NAMALWA (cell line): ENCODE results near the gene DHRS7B.
"Not testable (repeated sequence)": the region's sequence is repeated elsewhere in the genome, so short reads cannot be mapped to it uniquely, and the experiment has no call there.

Experiments
- DNase-seq: peaks from one replicate; pipeline ENCODE4 v3.0.0-alpha.2; 2015; ENCODE audit warnings: low spot score

DHRS7B gene

GRCh38 chr17:21108651-21109050, 18.1 kb upstream of the DHRS7B start:
- DNase-seq, result no peak

DNA sequence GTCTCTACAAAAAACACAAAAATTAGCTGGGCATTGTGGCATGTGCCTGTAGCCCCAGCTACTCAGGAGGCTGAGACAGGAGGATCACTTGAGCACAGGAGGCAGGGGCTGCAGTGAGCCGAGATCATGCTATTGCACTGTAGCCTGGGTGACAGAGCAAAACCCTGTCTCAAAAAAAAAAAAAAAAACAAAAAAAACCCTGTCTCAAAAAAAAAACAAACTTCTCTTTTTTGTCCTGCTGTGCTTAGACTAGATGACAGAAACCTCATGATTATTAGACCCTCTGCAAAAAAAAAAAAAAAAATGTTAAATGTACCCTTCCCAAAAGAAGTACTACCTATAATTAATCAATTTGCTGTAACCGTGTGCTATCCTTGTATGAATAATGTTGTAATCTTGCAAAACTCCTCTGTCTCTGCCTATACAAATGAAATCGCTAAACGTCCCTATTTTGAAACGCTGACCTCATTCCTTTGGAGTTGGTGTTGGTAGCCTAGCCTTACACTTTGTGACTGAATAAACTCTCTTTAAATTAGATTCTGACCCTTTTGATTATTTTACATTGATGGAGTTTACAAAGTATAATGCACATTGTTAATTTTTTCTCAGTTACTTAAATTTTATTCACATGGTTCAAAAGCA, 13.6 kb upstream of the DHRS7B start:
- DNase-seq, result no peak

GRCh38 chr17:21113716-21114115, 13.0 kb upstream of the DHRS7B start:
- no peak for DNase-seq

DNA sequence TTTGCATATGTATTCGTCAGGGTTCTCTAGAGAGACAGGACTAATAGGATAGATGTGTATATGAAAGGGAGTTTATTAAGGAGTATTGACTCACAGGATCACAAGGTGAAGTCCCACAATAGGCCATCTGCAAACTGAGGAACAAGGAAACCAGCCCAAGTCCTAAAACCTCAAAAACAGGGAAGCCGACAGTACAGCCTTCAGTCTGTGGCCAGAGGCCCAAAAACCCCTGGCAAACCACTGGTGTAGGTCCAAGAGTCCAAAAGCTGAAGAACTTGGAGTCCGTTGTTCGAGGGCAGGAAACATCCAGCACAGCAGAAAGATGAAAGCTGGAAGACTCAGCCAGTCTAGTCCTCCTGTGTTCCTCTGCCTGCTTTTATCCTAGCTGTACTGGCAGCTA, 12.0 kb upstream of the DHRS7B start:
- DNase-seq, result not testable (repeated sequence)

GRCh38 chr17:21119247-21119918, 7.4 kb upstream of the DHRS7B start:
- DNase-seq, result peak; percentile 75

DNA sequence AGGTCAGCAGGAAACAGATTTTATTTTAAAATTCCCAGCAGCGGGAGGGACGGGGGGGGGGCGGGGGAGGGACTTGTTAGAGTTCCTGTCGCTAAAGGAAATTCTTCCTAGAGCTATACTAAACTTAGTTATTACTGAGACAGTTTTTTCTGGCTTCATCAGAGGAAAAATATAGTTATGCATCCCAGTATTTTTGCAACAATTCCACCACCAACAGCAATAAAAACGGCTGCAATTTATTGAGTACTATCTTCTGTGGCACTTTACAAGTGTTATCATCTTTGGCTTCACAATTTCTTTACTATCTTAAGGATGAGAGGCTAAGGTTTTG, 6.9 kb upstream of the DHRS7B start:
- DNase-seq, result no peak

- no peak for DNase-seq
These were observed 2.7 kb upstream of the DHRS7B start for GRCh38 chr17:21124086-21124485.

DNA sequence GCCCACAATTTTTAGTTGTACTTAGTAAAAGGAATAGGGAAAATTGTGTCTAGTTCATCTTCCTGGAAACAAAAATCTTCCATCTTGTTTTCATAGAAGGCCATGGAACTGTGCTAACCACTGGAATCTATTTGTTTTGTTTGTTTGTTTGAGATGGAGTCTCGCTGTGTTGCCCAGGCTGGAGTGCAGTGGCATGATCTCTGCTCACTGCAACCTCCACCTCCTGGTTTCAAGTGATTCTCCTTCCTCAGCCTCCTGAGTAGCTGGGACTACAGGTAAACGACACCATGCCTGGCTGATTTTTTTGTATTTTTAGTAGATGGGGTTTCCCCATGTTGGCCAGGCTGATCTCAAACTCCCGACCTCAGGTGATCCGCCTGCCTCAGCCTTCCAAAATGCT, 2.2 kb upstream of the DHRS7B start:
- DNase-seq, result not testable (repeated sequence)

DNA sequence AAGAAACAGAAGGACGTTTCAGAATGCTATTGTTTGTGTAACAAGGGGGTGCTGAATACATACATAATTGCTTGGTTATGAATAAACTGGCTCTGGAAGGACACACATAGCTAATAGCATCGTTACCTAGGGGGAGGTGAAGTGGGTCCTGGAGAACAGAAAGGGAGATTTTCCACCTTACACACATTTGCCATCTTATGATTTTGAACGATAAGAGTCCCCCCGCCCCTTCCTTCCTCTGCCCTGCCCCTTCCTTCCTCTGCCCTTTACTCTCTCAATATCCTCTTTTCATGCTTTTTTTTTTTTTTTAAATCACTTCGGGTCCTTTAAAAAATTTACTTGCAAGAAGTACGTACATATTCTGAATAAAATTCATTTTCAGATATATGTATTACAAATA, 902 bp upstream of the DHRS7B start:
- DNase-seq, result peak; percentile 34

GRCh38 chr17:21127509-21128077, 829 bp downstream of the DHRS7B start:
- no peak for DNase-seq

GRCh38 chr17:21129023-21129681, 2.4 kb downstream of the DHRS7B start:
- DNase-seq, result no peak

DNA sequence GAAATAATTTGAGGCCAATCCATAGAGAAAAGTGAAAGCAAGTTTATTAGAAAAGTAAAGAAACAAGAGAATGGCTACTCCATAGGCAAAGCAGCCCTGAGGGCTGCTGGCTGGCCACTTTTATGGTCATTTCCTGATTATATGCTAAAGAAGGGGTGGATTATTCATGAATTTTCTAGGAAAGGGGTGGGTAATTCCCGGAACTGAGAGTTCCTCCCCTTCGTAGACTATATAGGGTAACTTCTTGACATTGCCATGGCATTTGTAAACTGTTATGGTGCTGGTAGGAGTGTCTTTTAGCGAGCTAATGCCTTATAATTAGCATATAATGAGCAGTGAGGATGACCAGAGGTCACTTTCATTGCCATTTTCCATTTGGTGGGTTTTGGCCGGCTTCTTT, 4.4 kb downstream of the DHRS7B start:
- no peak for DNase-seq

GRCh38 chr17:21132428-21132827, 5.7 kb downstream of the DHRS7B start:
- no peak for DNase-seq

- DNase-seq, result no peak
These were observed 7.8 kb downstream of the DHRS7B start for GRCh38 chr17:21134559-21134958.

GRCh38 chr17:21140911-21141310, 14.1 kb downstream of the DHRS7B start:
- DNase-seq, result no peak

DNA sequence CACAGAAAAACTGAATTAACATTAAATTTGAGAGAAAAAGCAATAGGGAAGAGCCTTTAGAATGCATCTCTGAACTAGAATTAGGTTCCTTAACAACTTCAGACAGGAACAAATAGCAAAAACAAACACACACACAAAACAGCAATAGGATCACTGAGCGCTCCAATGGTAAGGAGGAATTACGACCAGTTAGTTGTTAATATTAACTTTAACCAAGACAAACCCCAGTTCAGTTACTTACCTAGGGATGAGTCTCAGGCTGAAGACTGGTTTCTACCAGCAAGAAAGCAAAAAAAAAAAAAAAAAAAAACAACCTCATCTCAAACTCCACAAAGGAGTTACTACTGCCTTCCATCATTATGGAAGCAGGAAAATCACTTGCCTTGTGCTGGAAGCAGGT, 14.6 kb downstream of the DHRS7B start:
- no peak for DNase-seq

DNA sequence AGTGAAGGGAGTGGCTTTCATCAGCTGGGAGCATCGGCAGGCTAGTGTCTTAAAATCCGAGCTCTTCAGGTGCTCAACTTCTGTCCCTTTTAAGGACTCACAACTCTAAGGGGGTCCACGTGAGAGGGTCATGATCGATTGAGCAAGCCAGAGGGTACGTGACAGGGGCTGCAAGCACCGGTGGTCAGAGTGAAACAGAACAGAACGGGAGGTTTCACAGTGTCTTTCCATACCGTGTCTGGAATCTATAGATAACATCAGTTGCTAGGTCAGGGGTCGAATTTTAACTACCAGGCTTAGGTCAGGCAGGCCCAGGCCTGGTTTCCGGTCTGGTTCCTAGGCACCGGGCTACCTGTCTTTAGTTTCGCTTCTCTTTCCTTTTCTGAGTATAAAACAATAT, 15.3 kb downstream of the DHRS7B start:
- DNase-seq, result not testable (repeated sequence)

DNA sequence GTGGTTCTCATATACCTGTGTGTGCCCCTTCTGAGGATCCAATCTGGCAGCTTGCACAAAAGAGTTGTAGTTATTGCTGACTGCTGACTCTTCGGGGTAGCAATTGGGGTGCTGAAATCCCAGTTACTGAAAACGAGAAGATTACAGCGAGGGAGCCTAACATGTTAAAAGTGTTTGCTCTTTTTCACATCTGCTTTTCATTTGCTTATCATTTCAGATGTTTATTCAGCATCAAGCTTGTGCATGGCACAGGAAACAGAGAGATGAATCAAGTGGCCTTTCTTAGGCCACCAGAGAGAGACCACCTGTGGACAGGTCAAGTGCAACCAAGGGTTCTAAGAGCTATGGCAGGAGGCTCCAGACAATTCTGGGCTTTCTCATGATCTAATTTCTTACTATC, 16.9 kb downstream of the DHRS7B start:
- DNase-seq, result no peak

GRCh38 chr17:21144299-21144698, 17.5 kb downstream of the DHRS7B start:
- not testable (repeated sequence) for DNase-seq

DNA sequence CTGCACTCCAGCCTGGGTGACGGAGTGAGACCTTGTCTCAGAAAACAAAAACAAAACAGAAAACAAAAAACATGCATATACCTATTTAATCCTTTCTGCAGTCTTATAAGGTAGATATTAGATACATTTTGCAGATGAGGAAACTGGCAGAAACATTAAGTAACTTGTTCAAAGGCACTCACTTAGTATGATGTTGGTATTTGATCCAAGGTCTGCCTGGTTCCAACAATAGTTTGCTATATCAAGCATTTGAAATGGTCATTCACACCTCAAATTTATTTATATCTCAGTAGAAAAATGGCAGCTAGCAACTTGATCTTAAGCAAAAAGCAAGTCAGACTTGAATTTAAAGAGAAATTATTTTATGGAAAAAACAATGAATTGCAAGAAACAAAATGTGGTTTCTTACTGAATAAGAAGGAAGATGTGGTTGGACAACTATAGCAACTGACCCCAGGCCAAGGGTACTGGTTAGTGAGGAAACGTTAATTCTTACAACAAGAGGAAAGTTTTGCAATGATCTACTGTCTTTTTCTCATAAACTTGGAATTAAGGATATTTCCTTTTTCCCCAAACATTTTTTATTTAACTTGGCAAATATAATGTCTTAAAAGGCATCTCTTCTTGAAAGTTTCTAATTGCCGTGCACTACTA, 19.7 kb downstream of the DHRS7B start:
- no peak for DNase-seq

GRCh38 chr17:21149621-21150020, 22.9 kb downstream of the DHRS7B start:
- no peak for DNase-seq

DNA sequence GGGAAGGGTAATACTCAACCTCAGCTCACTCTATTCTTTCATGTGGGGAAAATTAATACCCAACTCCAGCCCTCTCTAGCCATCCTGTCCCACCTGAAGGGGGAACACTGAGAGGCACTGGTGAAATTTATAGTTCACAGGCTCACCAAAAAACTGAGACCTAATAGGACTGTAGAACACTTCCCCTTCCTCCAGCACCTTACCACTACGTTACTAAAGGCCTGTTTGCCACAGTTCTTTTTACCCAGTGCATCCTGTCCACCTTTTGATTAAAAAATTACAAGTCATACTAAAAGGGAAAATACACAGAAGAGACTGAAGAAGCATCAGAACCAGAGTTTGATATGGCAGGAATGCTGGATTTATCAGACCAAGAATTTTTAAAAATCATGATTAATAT, 26.0 kb downstream of the DHRS7B start:
- no peak for DNase-seq
